ENCODE data around the gene CHCHD3.

The CHCHD3 gene

DNA sequence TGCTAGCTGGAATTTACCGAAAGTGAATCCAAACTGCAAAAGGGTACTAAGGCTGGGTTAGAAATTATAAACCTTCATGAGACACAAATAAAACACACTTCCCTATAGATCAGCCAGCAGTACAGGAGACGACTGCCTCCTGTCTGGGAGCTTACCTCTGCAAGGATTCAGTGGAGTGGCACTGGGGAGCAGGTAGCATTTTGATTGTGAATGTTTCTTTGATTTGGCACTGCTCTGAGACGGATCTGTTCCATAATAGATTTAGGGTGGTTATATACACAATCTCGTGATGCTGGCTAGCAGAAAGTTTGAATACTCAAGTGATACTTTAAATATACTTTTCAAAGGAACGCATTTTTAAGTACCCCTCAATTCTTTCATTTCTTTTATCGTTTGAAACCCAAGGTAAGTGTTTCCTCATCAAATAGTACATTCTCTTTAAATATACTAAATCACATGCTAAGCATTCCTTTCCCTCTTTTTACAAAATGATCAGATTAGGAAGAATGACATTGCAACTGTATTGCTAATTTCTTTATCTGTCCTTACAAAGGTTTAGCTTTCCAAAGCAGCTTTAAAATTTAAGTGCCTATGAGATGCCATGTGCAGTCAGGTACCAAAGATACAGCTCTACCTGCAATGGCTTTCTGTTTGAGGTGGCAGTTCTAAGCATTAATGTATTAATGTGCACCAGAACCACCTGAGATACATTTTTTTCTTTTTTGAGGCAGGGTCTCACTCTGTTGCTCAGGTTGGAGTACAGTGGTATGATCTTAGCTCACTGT lies 20.6 kb upstream of the CHCHD3 start:
- Mint-ChIP-seq H3K36me3 (no peaks in the 10 kb centered on the region), H3K27me3 (peaks cover 4% of the 10 kb centered on the region), H3K4me3 (no peak overlapping the region), H3K9me3 (no peaks in the 10 kb centered on the region), H3K27ac (no peak overlapping the region), H3K4me1 (no peaks in the 10 kb centered on the region)
- DNase-seq: no peak
- CTCF ChIA-PET: no interaction called here

DNA sequence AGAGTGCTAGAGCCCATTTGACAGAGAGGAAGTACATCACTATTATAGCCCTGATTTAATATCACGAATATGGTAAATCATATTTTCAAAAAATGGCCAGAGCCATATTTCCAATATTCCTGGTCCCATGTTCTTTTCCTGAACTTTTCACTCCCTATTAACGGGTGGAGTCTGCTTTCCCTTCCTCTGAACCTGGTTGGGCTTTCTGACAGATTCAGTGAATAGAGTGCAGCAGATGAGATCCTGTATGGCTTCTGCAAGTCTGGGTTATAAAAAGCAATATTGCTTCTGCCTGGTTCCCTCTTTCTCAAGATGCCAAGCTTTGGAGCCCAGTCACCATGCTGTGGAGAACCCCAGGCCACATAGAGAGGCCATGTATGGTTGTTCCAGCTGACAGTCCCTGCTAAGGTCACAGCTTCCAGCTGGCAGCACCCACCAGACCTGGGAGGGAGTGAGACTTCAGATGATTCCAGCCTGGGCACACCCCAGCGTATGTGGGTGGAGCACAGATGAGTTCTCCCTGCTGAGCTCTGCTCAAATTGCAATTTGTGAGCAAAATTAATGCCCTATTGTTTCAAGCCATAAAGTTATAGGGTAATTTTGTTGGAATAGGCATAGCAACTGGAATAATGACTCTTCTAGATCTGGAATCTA lies 17.9 kb upstream of the CHCHD3 start:
- Mint-ChIP-seq H3K4me3 (no peak overlapping the region), H3K4me1 (no peaks in the 10 kb centered on the region), H3K36me3 (no peaks in the 10 kb centered on the region), H3K27me3 (peaks cover 4% of the 10 kb centered on the region), H3K9me3 (no peaks in the 10 kb centered on the region), H3K27ac (no peak overlapping the region)
- DNase-seq: no peak
- CTCF ChIA-PET: no interaction called here

DNA sequence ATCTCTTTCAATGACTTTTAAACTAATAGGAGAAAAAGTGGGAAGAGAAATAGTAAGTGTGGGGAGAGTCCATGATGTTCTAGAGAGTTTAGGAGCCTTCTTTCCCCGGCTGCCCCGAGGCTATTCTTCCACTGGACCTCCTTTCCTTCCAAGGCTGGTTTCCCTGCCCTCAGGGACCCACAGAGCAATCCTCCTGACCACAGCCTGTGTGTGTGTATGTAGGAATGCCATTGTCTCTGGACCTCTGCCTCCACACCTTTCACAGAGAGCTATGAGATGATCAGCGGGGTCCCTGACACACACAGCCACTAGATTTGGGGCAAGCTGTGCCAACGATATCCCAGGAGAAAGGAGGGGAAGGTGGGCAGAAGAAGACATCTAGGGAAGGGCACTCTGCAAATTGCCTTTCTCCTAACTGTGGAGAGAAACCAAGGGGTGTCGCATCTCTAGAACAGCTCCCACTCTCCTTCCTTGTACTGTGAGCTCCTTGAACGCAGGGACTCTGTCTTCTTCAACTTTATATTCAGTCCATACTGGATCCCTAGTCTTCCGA lies 13.3 kb upstream of the CHCHD3 start:
- no peaks in the 10 kb centered on the region for H3K9me3 Mint-ChIP-seq
- no peak overlapping the region for H3K4me3 Mint-ChIP-seq
- H3K27me3 Mint-ChIP-seq: peaks cover 4% of the 10 kb centered on the region
- CTCF ChIA-PET: no interaction called here
- no peak overlapping the region for H3K27ac Mint-ChIP-seq
- no peak for DNase-seq
- no peaks in the 10 kb centered on the region for H3K36me3 Mint-ChIP-seq
- no peaks in the 10 kb centered on the region for H3K4me1 Mint-ChIP-seq

DNA sequence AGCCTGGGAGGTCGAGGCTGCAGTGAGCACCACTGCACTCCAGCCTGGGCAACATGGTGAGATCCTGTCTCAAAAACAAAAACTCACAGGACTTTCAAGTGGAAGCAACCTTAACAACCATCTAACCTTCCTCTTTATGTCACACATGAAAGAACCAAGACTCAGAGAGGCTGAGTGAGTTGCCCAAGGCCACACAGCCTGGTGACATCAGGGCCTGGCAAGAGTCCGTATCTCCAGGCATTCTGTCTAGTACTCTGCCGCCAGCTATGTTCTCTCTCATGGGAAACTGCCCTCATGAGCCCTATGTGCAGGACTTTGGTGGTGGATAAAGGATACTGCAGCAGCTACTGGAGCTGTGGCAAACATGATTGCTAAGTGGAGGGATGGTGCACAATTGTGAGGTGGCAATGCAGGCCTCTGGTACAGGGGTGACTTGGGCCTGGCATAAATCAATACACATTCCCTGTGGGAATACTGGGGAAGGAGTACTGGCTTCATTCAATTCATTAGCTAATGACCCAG lies 10.1 kb upstream of the CHCHD3 start:
- DNase-seq: no peak
- Mint-ChIP-seq H3K4me3 (no peak overlapping the region), H3K9me3 (no peaks in the 10 kb centered on the region), H3K36me3 (no peaks in the 10 kb centered on the region), H3K27me3 (no peaks in the 10 kb centered on the region), H3K27ac (no peak overlapping the region), H3K4me1 (no peaks in the 10 kb centered on the region)
- CTCF ChIA-PET: interaction anchor here (0.6 kb wide), 2 partner anchors 9 to 774 kb away, joined by 3 read pairs; no protein-coding TSS in a partner anchor

DNA sequence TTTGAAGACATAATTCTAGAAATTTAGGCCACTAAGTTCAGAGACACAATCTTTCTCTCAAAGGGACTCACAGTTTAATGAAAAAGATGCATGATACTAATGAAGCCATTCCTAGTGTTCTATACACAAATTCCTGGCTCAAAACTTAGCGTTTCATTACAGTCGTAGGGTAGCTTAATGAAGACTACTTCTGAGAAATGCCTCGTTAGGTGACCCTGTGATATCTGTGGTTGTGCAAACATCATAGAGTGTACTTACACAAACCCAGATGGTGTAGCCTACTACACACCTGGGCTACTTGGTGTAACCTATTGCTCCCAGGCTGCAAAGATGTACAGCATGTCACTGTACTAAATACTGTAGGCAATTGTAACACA lies 488 bp upstream of the CHCHD3 start:
- Mint-ChIP-seq H3K9me3 (no peaks in the 10 kb centered on the region), H3K36me3 (peaks cover 5% of the 10 kb centered on the region), H3K27me3 (no peaks in the 10 kb centered on the region), H3K27ac (peak overlapping the region; percentile 81), H3K4me3 (peak overlapping the region; percentile 84), H3K4me1 (peaks cover 26% of the 10 kb centered on the region)
- CTCF ChIA-PET: no interaction called here
- no peak for DNase-seq

DNA sequence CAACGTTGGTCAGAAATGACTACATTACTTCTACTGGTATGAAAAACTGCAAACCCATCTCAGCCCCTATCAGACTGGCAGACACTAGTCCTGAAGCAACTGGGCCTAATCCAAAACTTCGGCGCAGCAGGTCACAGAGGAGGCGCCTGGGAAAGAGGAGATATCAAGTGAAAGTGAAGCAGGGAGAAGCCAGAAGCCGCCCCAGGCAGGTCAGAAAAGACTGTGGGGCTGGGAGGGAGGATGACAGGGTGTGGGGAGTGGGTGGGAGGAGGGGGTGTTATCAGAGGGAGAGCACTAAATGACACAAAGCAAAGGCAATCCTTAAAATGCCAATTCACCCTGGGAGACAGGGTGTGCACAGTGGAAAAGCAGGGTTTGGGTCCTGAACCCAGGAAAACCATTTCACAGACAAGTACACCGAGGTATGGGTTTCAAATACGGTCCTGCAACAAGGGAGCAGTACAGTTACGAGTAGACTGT lies 731 bp downstream of the CHCHD3 start:
- DNase-seq: peak; percentile 35
- Mint-ChIP-seq H3K36me3 (peaks cover 7% of the 10 kb centered on the region), H3K27me3 (no peaks in the 10 kb centered on the region), H3K4me3 (peak overlapping the region; percentile 84), H3K9me3 (no peaks in the 10 kb centered on the region), H3K27ac (peak overlapping the region; percentile 81), H3K4me1 (peaks cover 26% of the 10 kb centered on the region)
- CTCF ChIA-PET: no interaction called here

DNA sequence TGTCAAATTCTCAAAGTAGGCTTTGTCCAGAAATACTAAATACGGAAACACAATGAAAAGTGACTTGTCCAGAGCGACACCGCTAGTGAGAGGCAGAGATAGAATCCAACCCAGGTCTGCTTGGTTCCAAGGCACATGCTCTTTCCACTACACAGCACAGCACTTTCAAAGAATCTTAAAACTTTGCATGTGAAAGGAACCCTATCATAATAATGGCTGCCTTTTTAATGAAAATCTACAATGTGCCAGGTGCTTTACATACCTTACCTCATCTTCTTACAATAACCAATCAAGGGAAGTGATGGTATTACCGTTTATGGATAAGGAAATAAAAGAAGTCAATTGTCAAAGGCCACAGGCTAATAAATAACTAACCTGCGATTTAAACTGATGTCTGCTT lies 2.6 kb downstream of the CHCHD3 start:
- H3K27ac Mint-ChIP-seq: no peak overlapping the region
- CTCF ChIA-PET: no interaction called here

DNA sequence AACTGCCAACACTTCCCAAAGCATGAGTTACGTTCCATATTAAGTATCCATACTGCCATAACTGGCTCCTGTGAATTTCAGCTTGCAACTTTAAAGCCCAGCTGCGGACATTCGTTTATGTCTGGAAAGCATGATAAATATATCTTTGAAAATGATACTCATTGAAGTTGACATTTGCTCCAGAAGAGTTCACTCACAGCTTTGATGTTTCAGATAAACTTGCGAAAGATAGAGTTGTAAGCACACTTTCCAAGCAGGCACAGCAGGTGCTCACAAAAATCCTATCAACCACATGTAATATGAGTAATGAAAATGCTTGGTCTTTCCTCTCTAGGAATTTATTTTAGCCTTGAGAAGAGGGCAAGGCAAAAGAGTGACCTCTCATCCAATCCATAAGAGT lies 4.5 kb downstream of the CHCHD3 start:
- H3K4me3 Mint-ChIP-seq: no peak overlapping the region
- H3K4me1 Mint-ChIP-seq: peaks cover 26% of the 10 kb centered on the region
- CTCF ChIA-PET: no interaction called here

More for the DNA sequence above, 2.6 kb downstream of the CHCHD3 start:
- Mint-ChIP-seq H3K36me3 (peaks cover 12% of the 10 kb centered on the region), H3K27me3 (no peaks in the 10 kb centered on the region), H3K4me3 (no peak overlapping the region), H3K4me1 (peaks cover 26% of the 10 kb centered on the region), H3K9me3 (no peaks in the 10 kb centered on the region)
- no peak for DNase-seq

DNA sequence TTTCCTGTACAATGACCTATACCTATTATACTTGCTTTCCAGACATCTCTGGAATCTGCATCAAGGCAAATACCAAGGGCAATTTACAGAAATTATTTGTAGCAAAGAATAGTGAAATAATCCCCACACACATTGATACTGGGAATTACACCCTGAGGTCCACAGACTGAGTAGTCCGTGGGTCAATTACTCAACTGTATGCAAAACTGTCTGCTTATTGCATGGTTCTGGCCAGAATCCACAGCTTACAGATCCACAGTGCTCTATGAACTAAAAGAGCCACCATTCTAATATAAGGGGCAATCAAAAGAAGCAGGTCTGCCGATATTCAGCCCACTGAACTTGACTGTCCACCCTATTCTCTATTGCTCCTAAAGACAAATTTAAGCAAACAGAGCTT lies 5.7 kb downstream of the CHCHD3 start:
- Mint-ChIP-seq H3K27ac (no peak overlapping the region), H3K9me3 (no peaks in the 10 kb centered on the region), H3K27me3 (no peaks in the 10 kb centered on the region), H3K4me3 (no peak overlapping the region), H3K36me3 (peaks cover 12% of the 10 kb centered on the region), H3K4me1 (peaks cover 20% of the 10 kb centered on the region)
- no peak for DNase-seq
- CTCF ChIA-PET: no interaction called here

More for the DNA sequence above, 4.5 kb downstream of the CHCHD3 start:
- no peaks in the 10 kb centered on the region for H3K9me3 Mint-ChIP-seq
- no peak for DNase-seq
- H3K36me3 Mint-ChIP-seq: peaks cover 12% of the 10 kb centered on the region
- H3K27ac Mint-ChIP-seq: no peak overlapping the region
- no peaks in the 10 kb centered on the region for H3K27me3 Mint-ChIP-seq

DNA sequence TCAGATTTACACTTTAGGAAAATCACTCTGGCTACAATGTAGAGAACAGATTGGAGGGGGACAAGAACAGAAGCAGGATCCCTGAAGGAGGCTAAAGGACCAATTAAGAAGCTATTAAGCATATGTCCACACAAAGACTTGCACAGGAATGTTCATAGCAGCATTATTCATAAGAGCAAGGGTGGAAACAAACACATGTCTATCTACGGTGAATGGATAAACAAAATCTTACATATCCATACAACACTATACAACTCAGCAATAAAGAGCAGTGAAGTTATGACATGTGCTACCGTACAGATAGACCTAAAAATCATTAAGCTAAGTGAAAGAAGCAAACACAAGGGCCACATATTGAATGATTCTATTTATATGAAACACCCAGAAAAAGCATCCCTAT lies 10.4 kb downstream of the CHCHD3 start:
- Mint-ChIP-seq H3K36me3 (peaks cover 24% of the 10 kb centered on the region), H3K4me1 (no peaks in the 10 kb centered on the region), H3K4me3 (no peak overlapping the region), H3K9me3 (no peaks in the 10 kb centered on the region), H3K27me3 (no peaks in the 10 kb centered on the region), H3K27ac (no peak overlapping the region)
- no peak for DNase-seq
- CTCF ChIA-PET: interaction anchor here (0.5 kb wide), 1 partner anchor 159 kb away, joined by 3 read pairs; no protein-coding TSS in a partner anchor

DNA sequence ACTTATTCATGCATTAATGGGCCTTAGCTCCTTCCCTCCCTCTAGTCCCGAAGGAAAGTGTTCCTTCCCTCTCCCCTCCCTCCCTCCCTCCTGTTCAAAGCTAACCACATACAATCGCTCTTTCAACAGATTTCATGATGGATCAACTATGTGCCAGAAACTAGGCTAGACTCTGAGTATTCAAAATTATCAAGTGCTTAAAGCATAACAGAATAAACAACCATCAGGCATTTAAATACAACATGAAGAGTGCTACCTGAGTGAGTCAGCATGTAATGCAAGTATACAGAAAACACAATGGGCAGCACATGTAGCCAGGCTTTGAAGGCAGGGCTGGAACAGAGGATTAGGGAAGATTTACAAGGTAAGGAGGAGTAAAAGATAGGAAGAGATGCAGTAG lies 11.3 kb downstream of the CHCHD3 start:
- Mint-ChIP-seq H3K27me3 (no peaks in the 10 kb centered on the region), H3K9me3 (no peaks in the 10 kb centered on the region), H3K4me1 (no peaks in the 10 kb centered on the region), H3K27ac (no peak overlapping the region), H3K4me3 (no peak overlapping the region), H3K36me3 (peaks cover 26% of the 10 kb centered on the region)
- CTCF ChIA-PET: no interaction called here
- no peak for DNase-seq

DNA sequence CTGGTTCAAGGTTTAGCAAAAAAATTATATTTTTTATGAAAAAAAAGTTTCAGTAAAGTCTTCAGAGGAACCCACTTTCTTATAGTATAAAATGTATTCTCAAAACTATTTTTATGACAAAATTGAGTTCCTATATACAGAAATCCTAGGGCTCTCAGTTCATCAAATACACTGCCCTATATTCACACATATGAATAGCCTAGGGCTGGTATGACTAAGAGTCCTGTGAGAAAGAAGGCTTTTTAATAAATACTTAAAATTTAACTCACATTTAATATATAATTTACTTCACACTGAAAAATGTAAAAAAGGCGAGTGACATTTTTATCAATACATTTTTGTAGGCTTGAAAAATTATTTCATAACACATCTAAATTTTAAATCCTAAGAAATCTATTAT lies 16.6 kb downstream of the CHCHD3 start:
- CTCF ChIA-PET: no interaction called here
- H3K27ac Mint-ChIP-seq: no peak overlapping the region
- no peaks in the 10 kb centered on the region for H3K9me3 Mint-ChIP-seq
- H3K4me1 Mint-ChIP-seq: peaks cover 4% of the 10 kb centered on the region
- H3K36me3 Mint-ChIP-seq: peaks cover 30% of the 10 kb centered on the region
- H3K27me3 Mint-ChIP-seq: no peaks in the 10 kb centered on the region
- no peak for DNase-seq
- no peak overlapping the region for H3K4me3 Mint-ChIP-seq

DNA sequence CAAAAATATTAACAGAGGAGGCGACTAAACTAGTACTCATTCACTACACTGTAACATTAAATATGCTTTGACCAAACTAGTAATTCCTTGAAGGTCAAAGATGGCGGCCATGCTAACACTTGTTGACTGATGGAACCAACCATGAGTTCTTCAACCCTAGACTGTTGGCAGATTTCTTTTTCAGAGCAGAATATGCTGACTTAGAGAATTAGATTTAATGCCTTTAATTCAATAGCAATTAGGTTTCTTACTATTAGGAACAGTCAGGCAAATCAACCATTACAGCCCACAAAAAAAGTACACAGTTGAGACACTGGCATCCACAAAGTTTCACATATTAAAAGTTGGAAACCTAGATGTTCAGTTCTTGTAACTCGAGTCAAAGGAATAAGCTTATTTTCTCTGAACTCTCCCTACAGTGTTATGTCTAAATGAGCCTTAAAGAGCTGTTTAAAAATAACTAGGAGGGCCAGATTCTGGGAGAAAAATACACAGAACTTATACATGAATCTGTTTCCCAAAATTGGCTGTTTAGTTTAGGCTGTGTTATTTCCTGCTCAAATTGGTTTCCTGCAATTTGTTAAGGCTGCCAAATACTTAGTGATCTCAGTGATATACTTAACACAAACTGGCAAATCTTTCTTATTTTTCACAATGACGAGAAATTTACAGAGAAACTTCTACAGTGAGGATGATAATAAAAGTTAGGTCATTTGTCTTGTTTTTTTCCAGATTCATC lies 17.6 kb downstream of the CHCHD3 start:
- no peak for DNase-seq
- Mint-ChIP-seq H3K36me3 (peaks cover 37% of the 10 kb centered on the region), H3K4me1 (peaks cover 4% of the 10 kb centered on the region), H3K27me3 (no peaks in the 10 kb centered on the region), H3K4me3 (no peak overlapping the region), H3K9me3 (no peaks in the 10 kb centered on the region), H3K27ac (no peak overlapping the region)
- CTCF ChIA-PET: no interaction called here

DNA sequence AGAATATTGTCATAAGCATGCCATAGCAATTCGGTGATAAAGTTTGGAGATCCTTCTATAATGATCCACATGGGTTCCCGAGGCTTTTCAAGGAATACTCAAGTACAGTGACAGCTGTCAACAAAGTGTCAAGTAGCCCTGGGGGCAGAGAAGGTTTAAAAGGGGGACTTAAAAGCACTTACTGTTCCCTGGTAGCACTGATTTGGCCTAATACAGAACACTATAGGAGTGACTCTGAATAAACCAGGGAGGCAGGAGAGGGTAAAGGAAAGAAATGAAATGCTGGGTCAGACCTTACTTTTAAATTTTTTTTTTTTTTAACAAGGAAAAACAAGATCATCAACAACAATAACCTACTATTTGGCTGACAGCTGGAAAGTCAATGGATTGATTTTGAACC lies 20.1 kb downstream of the CHCHD3 start:
- no peak for DNase-seq
- peaks cover 4% of the 10 kb centered on the region for H3K4me1 Mint-ChIP-seq
- H3K4me3 Mint-ChIP-seq: no peak overlapping the region
- H3K27me3 Mint-ChIP-seq: no peaks in the 10 kb centered on the region
- peaks cover 20% of the 10 kb centered on the region for H3K36me3 Mint-ChIP-seq
- CTCF ChIA-PET: no interaction called here
- H3K27ac Mint-ChIP-seq: no peak overlapping the region
- no peaks in the 10 kb centered on the region for H3K9me3 Mint-ChIP-seq
